ENCODE results near the gene CEP128.

CEP128 gene

GRCh38 chr14:80764496-80764895 is 177.0 kb downstream of the CEP128 start:
- Histone ChIP-seq H3K4me1 (ENCODE audit: control insufficient read depth, low read length) (peaks cover 5% of the 10 kb centered on the region; the same call in 1 of the 2 replicates), H3K27me3 (ENCODE audit: control insufficient read depth, low read length) (no peaks in the 10 kb centered on the region), H3K27ac (ENCODE audit: low read depth, low read length) (no peak overlapping the region), H3F3A (ENCODE audit: control insufficient read depth, insufficient read depth) (no peaks in the 10 kb centered on the region), H3K4me3 (ENCODE audit: low read length) (no peak overlapping the region), H3K79me2 (ENCODE audit: control insufficient read depth, low read length) (no peaks in the 10 kb centered on the region), H3K9me3 (ENCODE audit: control insufficient read depth, insufficient read depth, low read length) (no peaks in the 10 kb centered on the region), H3K36me3 (ENCODE audit: control insufficient read depth, low read length) (peaks cover 9% of the 10 kb centered on the region; the same call in 1 of the 2 replicates), H3K9me2 (replicated peaks; ENCODE audit: control insufficient read depth, low read length) (no peaks in the 10 kb centered on the region), H4K20me1 (ENCODE audit: control insufficient read depth, insufficient read depth, low read depth, low read length) (no peaks in the 10 kb centered on the region), H3K4me2 (ENCODE audit: low read length) (no peak overlapping the region)
- TF ChIP-seq EZH2phosphoT487 (IDR thresholded peaks at IDR 0.05; ENCODE audit: borderline replicate concordance, low read length) (no peak), CTCF (IDR thresholded peaks at IDR 0.05; ENCODE audit: low read depth, low read length, poor library complexity, severe bottlenecking) (no peak)

GRCh38 chr14:80762641-80763228 is 178.8 kb downstream of the CEP128 start:
- Histone ChIP-seq H3K27me3 (ENCODE audit: control insufficient read depth, low read length) (no peaks in the 10 kb centered on the region), H3K36me3 (ENCODE audit: control insufficient read depth, low read length) (peaks cover 12% of the 10 kb centered on the region; the same call in 1 of the 2 replicates), H4K20me1 (ENCODE audit: control insufficient read depth, insufficient read depth, low read depth, low read length) (no peaks in the 10 kb centered on the region), H3K4me3 (ENCODE audit: low read length) (no peak overlapping the region), H3F3A (ENCODE audit: control insufficient read depth, insufficient read depth) (no peaks in the 10 kb centered on the region), H3K9me3 (ENCODE audit: control insufficient read depth, insufficient read depth, low read length) (no peaks in the 10 kb centered on the region), H3K4me2 (ENCODE audit: low read length) (no peak overlapping the region), H3K9me2 (replicated peaks; ENCODE audit: control insufficient read depth, low read length) (no peaks in the 10 kb centered on the region), H3K27ac (ENCODE audit: low read depth, low read length) (no peak overlapping the region), H3K79me2 (ENCODE audit: control insufficient read depth, low read length) (no peaks in the 10 kb centered on the region), H3K4me1 (ENCODE audit: control insufficient read depth, low read length) (peaks cover 5% of the 10 kb centered on the region; the same call in 1 of the 2 replicates)
- TF ChIP-seq EZH2phosphoT487 (IDR thresholded peaks at IDR 0.05; ENCODE audit: borderline replicate concordance, low read length), result no peak
- no peak for TF ChIP-seq CTCF (IDR thresholded peaks at IDR 0.05; ENCODE audit: low read depth, low read length, poor library complexity, severe bottlenecking)

- no peaks in the 10 kb centered on the region for H3F3A ChIP-seq (ENCODE audit: control insufficient read depth, insufficient read depth)
- H3K4me1 ChIP-seq (ENCODE audit: control insufficient read depth, low read length), result no peaks in the 10 kb centered on the region
- no peaks in the 10 kb centered on the region for H3K9me2 ChIP-seq (replicated peaks; ENCODE audit: control insufficient read depth, low read length)
- no peak for TF ChIP-seq CTCF (IDR thresholded peaks at IDR 0.05; ENCODE audit: low read depth, low read length, poor library complexity, severe bottlenecking)
- TF ChIP-seq EZH2phosphoT487 (IDR thresholded peaks at IDR 0.05; ENCODE audit: borderline replicate concordance, low read length), result no peak
- H3K79me2 ChIP-seq (ENCODE audit: control insufficient read depth, low read length), result no peaks in the 10 kb centered on the region
- no peaks in the 10 kb centered on the region for H3K27me3 ChIP-seq (ENCODE audit: control insufficient read depth, low read length)
- no peak overlapping the region for H3K4me3 ChIP-seq (ENCODE audit: low read length)
- no peak overlapping the region for H3K27ac ChIP-seq (ENCODE audit: low read depth, low read length)
- H3K36me3 ChIP-seq (ENCODE audit: control insufficient read depth, low read length), result peaks cover 16% of the 10 kb centered on the region
- H4K20me1 ChIP-seq (ENCODE audit: control insufficient read depth, insufficient read depth, low read depth, low read length), result no peaks in the 10 kb centered on the region
- no peaks in the 10 kb centered on the region for H3K9me3 ChIP-seq (ENCODE audit: control insufficient read depth, insufficient read depth, low read length)
- H3K4me2 ChIP-seq (ENCODE audit: low read length), result no peak overlapping the region
Observed at GRCh38 chr14:80754696-80755095, 186.8 kb downstream of the CEP128 start.
